Left ventricle myocardium inferior (tissue), 1 donor: ENCODE measurements around the gene TFB1M. TPM values are rescaled to one million over a fixed set of nuclear protein-coding genes. Genes with fewer than 3 reads are reported as not detected.
"Not testable (repeated sequence)": the region's sequence is repeated elsewhere in the genome, so short reads cannot be mapped to it uniquely, and the experiment has no call there.

Experiments
- DNase-seq: peaks from one replicate; pipeline ENCODE4 v3.0.0-alpha.2; 2020
- H3K27ac ChIP-seq: fragments of 200-600 bp; replicated peaks from 2 replicates; pipeline ENCODE4 v1.8.0; 2021
- H3K27me3 ChIP-seq: fragments of 200-600 bp; 2 replicates; pipeline ENCODE4 v1.8.0; 2021; ENCODE audit warnings: low read depth
- H3K36me3 ChIP-seq: fragments of 200-600 bp; 2 replicates; pipeline ENCODE4 v1.8.0; 2021
- H3K4me1 ChIP-seq: fragments of 200-600 bp; 2 replicates; pipeline ENCODE4 v1.8.0; 2021
- H3K4me3 ChIP-seq: fragments of 200-600 bp; 2 replicates; pipeline ENCODE4 v1.8.0; 2021; ENCODE audit warnings: mild to moderate bottlenecking, moderate library complexity
- H3K9me3 ChIP-seq: fragments of 200-600 bp; replicated peaks from 2 replicates; pipeline ENCODE4 v1.8.0; 2021
- CTCF ChIP-seq: fragments of 200-600 bp; IDR thresholded peaks from 2 replicates; pipeline ENCODE4 v1.8.0; 2021; ENCODE audit warnings: antibody characterized with exemption, mild to moderate bottlenecking, borderline replicate concordance
- intact Hi-C: fragments of 100-400 bp; cut with micrococcal nuclease; formaldehyde crosslinking; loops from one replicate; pipeline ENCODE4 v1.11.0; 2022
- total RNA-seq: library from RNA; stranded (reverse); fragmentation: NEBNext Ultra II Directional; extraction: Animal tissue kit (Norgen Biotek cat#: 25700); gene quantifications from one replicate; pipeline ENCODE4 v1.2.1, GENCODE V29; 2021
- donor health status: DM: no; HTN: yes; CAD: no; lungs with severe emphysema.

Gene TFB1M
- total RNA-seq, 1 donor from 2014 or later: 18.8 TPM

- no peaks in the 10 kb centered on the region for H3K27me3 ChIP-seq
- H3K27ac ChIP-seq: no peak overlapping the region
- no peaks in the 10 kb centered on the region for H3K36me3 ChIP-seq
- no peaks in the 10 kb centered on the region for H3K9me3 ChIP-seq
- H3K4me1 ChIP-seq: no peaks in the 10 kb centered on the region
- no peak for DNase-seq
- TF ChIP-seq CTCF: no peak
- H3K4me3 ChIP-seq: no peak overlapping the region
- intact Hi-C loops: no loop called here
Observed at GRCh38 chr6:155223646-155224451, 90.4 kb downstream of the TFB1M start.

GRCh38 chr6:155222506-155222905 lies 91.8 kb downstream of the TFB1M start:
- TF ChIP-seq CTCF: no peak
- no peaks in the 10 kb centered on the region for H3K4me1 ChIP-seq
- H3K27ac ChIP-seq: no peak overlapping the region
- no peaks in the 10 kb centered on the region for H3K36me3 ChIP-seq
- intact Hi-C loops: no loop called here
- no peaks in the 10 kb centered on the region for H3K9me3 ChIP-seq
- no peaks in the 10 kb centered on the region for H3K27me3 ChIP-seq
- DNase-seq: no peak
- no peak overlapping the region for H3K4me3 ChIP-seq

- H3K9me3 ChIP-seq: no peaks in the 10 kb centered on the region
- no peak for TF ChIP-seq CTCF
- H3K4me1 ChIP-seq: no peaks in the 10 kb centered on the region
- intact Hi-C loops: no loop called here
- H3K36me3 ChIP-seq: no peaks in the 10 kb centered on the region
- H3K27me3 ChIP-seq: no peaks in the 10 kb centered on the region
- no peak for DNase-seq
- H3K27ac ChIP-seq: no peak overlapping the region
- no peak overlapping the region for H3K4me3 ChIP-seq
Observed at GRCh38 chr6:155221086-155221485, 93.2 kb downstream of the TFB1M start.

- intact Hi-C loops: no loop called here
- H3K9me3 ChIP-seq: no peaks in the 10 kb centered on the region
- DNase-seq: no peak
- H3K27ac ChIP-seq: no peak overlapping the region
- H3K4me1 ChIP-seq: no peaks in the 10 kb centered on the region
- no peak for TF ChIP-seq CTCF
- no peaks in the 10 kb centered on the region for H3K27me3 ChIP-seq
- H3K36me3 ChIP-seq: no peaks in the 10 kb centered on the region
- no peak overlapping the region for H3K4me3 ChIP-seq
Observed at GRCh38 chr6:155219858-155220301, 94.4 kb downstream of the TFB1M start.

GRCh38 chr6:155219299-155219698 lies 95.0 kb downstream of the TFB1M start:
- intact Hi-C loops: no loop called here
- Histone ChIP-seq H3K4me3 (no peak overlapping the region), H3K36me3 (no peaks in the 10 kb centered on the region), H3K27ac (no peak overlapping the region), H3K27me3 (no peaks in the 10 kb centered on the region), H3K4me1 (no peaks in the 10 kb centered on the region), H3K9me3 (no peaks in the 10 kb centered on the region)
- no peak for DNase-seq
- TF ChIP-seq CTCF: no peak

GRCh38 chr6:155218711-155219110 lies 95.6 kb downstream of the TFB1M start:
- DNase-seq: not testable (repeated sequence)

More at GRCh38 chr6:155218711-155219110, 95.6 kb downstream of the TFB1M start:
- intact Hi-C loops, H3K9me3 ChIP-seq, H3K4me1 ChIP-seq, H3K36me3 ChIP-seq, H3K27me3 ChIP-seq, H3K27ac ChIP-seq, H3K4me3 ChIP-seq: not testable (repeated sequence)
